Measurements from ENCODE around the gene TEX53.

TEX53 gene

GRCh38 chr9:114662081-114662989 lies 4.7 kb upstream of the TEX53 start:
- Histone ChIP-seq H4K8ac (ENCODE audit: low read depth, low read length) (no peak overlapping the region), H3K9ac (ENCODE audit: low read length) (no peak overlapping the region), H2AK5ac (ENCODE audit: low read length) (no peak overlapping the region), H3K36me3 (ENCODE audit: control insufficient read depth, insufficient read depth, low read length) (no peaks in the 10 kb centered on the region), H2BK15ac (replicated peaks; ENCODE audit: low read depth) (no peak overlapping the region), H3K27me3 (ENCODE audit: insufficient read depth, low read length, poor library complexity) (no peaks in the 10 kb centered on the region), H4K5ac (ENCODE audit: low read length) (no peak overlapping the region), H3K4me1 (ENCODE audit: control insufficient read depth, low read depth, low read length) (no peaks in the 10 kb centered on the region), H3K18ac (ENCODE audit: low read length) (no peak overlapping the region), H2BK120ac (ENCODE audit: low read depth, low read length) (no peak overlapping the region), H2BK5ac (ENCODE audit: low read length) (no peak overlapping the region), H3K79me1 (ENCODE audit: low read length) (no peaks in the 10 kb centered on the region), H3K79me2 (ENCODE audit: control insufficient read depth, insufficient read depth, low read length) (no peaks in the 10 kb centered on the region), H3K4ac (ENCODE audit: low read depth, low read length) (no peak overlapping the region), H3K4me3 (ENCODE audit: low read length) (no peak overlapping the region), H3K4me2 (ENCODE audit: low read length) (no peak overlapping the region), H3K23ac (ENCODE audit: low read length) (no peak overlapping the region), H3K27ac (ENCODE audit: low read depth, low read length) (no peak overlapping the region), H3K56ac (ENCODE audit: low read length) (peak overlapping the region; percentile 50)
- peak; percentile 63 for DNase-seq
- no CpG with 5 or more reads among the region's 10 CpGs for WGBS (ENCODE audit: extremely low coverage, insufficient coverage, low lambda C conversion rate)

DNA sequence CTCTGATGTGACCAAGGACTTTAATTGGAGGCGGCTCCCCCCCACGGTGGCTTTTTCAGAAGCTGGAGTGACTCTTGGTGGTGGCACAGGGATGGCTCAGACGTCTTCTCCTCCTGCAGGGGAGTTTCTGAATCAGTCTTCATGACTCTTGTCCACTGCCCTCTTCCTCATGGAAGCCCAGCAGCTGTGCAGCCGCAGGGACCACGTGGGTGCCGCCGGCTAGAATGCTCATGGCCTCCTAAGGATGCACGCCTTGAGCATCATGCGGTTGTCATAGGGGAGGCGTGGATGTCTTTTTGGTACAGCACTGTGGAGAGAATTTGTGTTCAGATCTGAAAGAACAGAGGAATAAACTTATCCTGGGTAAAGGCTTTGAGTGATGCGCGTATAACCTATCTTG lies 1.3 kb downstream of the TEX53 start:
- Histone ChIP-seq H3K79me1 (ENCODE audit: low read length) (no peaks in the 10 kb centered on the region), H2BK15ac (replicated peaks; ENCODE audit: low read depth) (no peak overlapping the region), H4K5ac (ENCODE audit: low read length) (no peak overlapping the region), H3K36me3 (ENCODE audit: control insufficient read depth, insufficient read depth, low read length) (no peaks in the 10 kb centered on the region), H3K4me3 (ENCODE audit: low read length) (no peak overlapping the region), H3K27me3 (ENCODE audit: insufficient read depth, low read length, poor library complexity) (no peaks in the 10 kb centered on the region), H2BK5ac (ENCODE audit: low read length) (no peak overlapping the region), H3K56ac (ENCODE audit: low read length) (no peak overlapping the region), H3K4me2 (ENCODE audit: low read length) (no peak overlapping the region), H3K27ac (ENCODE audit: low read depth, low read length) (no peak overlapping the region), H3K4ac (ENCODE audit: low read depth, low read length) (no peak overlapping the region), H3K23ac (ENCODE audit: low read length) (no peak overlapping the region), H3K18ac (ENCODE audit: low read length) (no peak overlapping the region), H4K8ac (ENCODE audit: low read depth, low read length) (no peak overlapping the region), H2BK120ac (ENCODE audit: low read depth, low read length) (no peak overlapping the region), H3K4me1 (ENCODE audit: control insufficient read depth, low read depth, low read length) (no peaks in the 10 kb centered on the region), H2AK5ac (ENCODE audit: low read length) (no peak overlapping the region), H3K79me2 (ENCODE audit: control insufficient read depth, insufficient read depth, low read length) (no peaks in the 10 kb centered on the region), H3K9ac (ENCODE audit: low read length) (no peak overlapping the region)
- no CpG with 5 or more reads among the region's 12 CpGs for WGBS (ENCODE audit: extremely low coverage, insufficient coverage, low lambda C conversion rate)
- DNase-seq = no peak

GRCh38 chr9:114655689-114656088 lies 1.9 kb downstream of the TEX53 start:
- no peak overlapping the region for H3K4me3 ChIP-seq (ENCODE audit: low read length)
- H3K27ac ChIP-seq (ENCODE audit: low read depth, low read length) = no peak overlapping the region
- no peaks in the 10 kb centered on the region for H3K4me1 ChIP-seq (ENCODE audit: control insufficient read depth, low read depth, low read length)
- H2AK5ac ChIP-seq (ENCODE audit: low read length) = no peak overlapping the region
- no peak overlapping the region for H4K8ac ChIP-seq (ENCODE audit: low read depth, low read length)
- no peak overlapping the region for H3K23ac ChIP-seq (ENCODE audit: low read length)
- WGBS (ENCODE audit: extremely low coverage, insufficient coverage, low lambda C conversion rate) = no CpG with 5 or more reads among the region's 8 CpGs
- H3K4me2 ChIP-seq (ENCODE audit: low read length) = no peak overlapping the region
- H4K5ac ChIP-seq (ENCODE audit: low read length) = no peak overlapping the region
- H3K79me2 ChIP-seq (ENCODE audit: control insufficient read depth, insufficient read depth, low read length) = no peaks in the 10 kb centered on the region
- H2BK15ac ChIP-seq (replicated peaks; ENCODE audit: low read depth) = no peak overlapping the region
- no peak overlapping the region for H3K9ac ChIP-seq (ENCODE audit: low read length)
- H3K27me3 ChIP-seq (ENCODE audit: insufficient read depth, low read length, poor library complexity) = no peaks in the 10 kb centered on the region
- no peak overlapping the region for H2BK120ac ChIP-seq (ENCODE audit: low read depth, low read length)
- no peak overlapping the region for H3K56ac ChIP-seq (ENCODE audit: low read length)
- no peaks in the 10 kb centered on the region for H3K79me1 ChIP-seq (ENCODE audit: low read length)
- H2BK5ac ChIP-seq (ENCODE audit: low read length) = no peak overlapping the region
- no peak for DNase-seq
- no peak overlapping the region for H3K4ac ChIP-seq (ENCODE audit: low read depth, low read length)
- no peak overlapping the region for H3K18ac ChIP-seq (ENCODE audit: low read length)
- H3K36me3 ChIP-seq (ENCODE audit: control insufficient read depth, insufficient read depth, low read length) = no peaks in the 10 kb centered on the region

- Histone ChIP-seq H2BK15ac (replicated peaks; ENCODE audit: low read depth) (no peak overlapping the region), H3K18ac (ENCODE audit: low read length) (no peak overlapping the region), H4K5ac (ENCODE audit: low read length) (no peak overlapping the region), H3K4me3 (ENCODE audit: low read length) (no peak overlapping the region), H4K8ac (ENCODE audit: low read depth, low read length) (no peak overlapping the region), H3K79me1 (ENCODE audit: low read length) (no peaks in the 10 kb centered on the region), H3K9ac (ENCODE audit: low read length) (peak overlapping the region; percentile 36), H3K4me2 (ENCODE audit: low read length) (no peak overlapping the region), H3K56ac (ENCODE audit: low read length) (peak overlapping the region; percentile 42), H3K27me3 (ENCODE audit: insufficient read depth, low read length, poor library complexity) (no peaks in the 10 kb centered on the region), H3K23ac (ENCODE audit: low read length) (no peak overlapping the region), H3K4ac (ENCODE audit: low read depth, low read length) (no peak overlapping the region), H3K4me1 (ENCODE audit: control insufficient read depth, low read depth, low read length) (no peaks in the 10 kb centered on the region), H3K36me3 (ENCODE audit: control insufficient read depth, insufficient read depth, low read length) (no peaks in the 10 kb centered on the region), H2BK120ac (ENCODE audit: low read depth, low read length) (no peak overlapping the region), H2AK5ac (ENCODE audit: low read length) (no peak overlapping the region), H2BK5ac (ENCODE audit: low read length) (no peak overlapping the region), H3K79me2 (ENCODE audit: control insufficient read depth, insufficient read depth, low read length) (no peaks in the 10 kb centered on the region), H3K27ac (ENCODE audit: low read depth, low read length) (no peak overlapping the region)
- no CpG with 5 or more reads among the region's 6 CpGs for WGBS (ENCODE audit: extremely low coverage, insufficient coverage, low lambda C conversion rate)
- DNase-seq = peak; percentile 85
Measured at GRCh38 chr9:114653556-114654159, 3.9 kb downstream of the TEX53 start.

DNA sequence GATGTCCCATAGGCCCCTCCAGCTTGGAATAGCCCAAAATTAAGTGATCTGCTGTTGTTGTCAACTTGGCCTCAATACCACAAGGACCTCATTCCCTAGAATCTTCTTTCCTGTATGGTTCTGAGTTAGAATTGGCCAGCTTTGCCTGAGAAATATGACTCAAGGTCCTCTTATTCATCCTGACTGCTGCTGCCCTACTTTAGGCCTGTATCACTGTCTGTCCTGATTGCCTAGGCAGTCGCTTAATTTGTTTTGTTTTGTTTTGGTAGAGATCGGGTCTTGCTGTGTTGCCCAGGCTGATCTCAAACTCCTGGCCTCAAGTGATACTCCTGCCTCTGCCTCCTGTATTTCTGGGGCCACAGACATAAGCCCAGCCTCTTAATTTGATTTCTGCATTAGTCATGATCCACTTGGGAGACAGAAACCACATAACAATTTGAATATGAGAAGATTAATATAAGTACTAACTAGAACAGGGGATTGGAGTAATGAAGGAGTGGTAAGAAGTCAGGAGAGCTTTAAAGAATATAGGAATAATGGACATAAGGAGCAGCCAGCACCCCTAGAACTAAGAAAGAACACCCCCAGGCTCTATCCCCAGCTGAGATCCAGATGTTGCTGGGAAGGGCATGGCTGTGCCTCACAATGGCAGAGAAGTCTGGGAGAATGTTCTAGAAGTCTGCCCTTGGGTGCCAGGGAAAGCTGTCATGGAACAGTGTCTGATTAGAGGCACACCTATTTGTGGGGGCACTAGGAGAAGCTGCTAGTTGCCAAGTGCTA lies 4.6 kb downstream of the TEX53 start:
- Histone ChIP-seq H3K4me2 (ENCODE audit: low read length) (no peak overlapping the region), H3K4me3 (ENCODE audit: low read length) (no peak overlapping the region), H3K27me3 (ENCODE audit: insufficient read depth, low read length, poor library complexity) (no peaks in the 10 kb centered on the region), H3K56ac (ENCODE audit: low read length) (peak overlapping the region; percentile 42), H4K8ac (ENCODE audit: low read depth, low read length) (no peak overlapping the region), H2BK5ac (ENCODE audit: low read length) (no peak overlapping the region), H3K79me1 (ENCODE audit: low read length) (no peaks in the 10 kb centered on the region), H3K18ac (ENCODE audit: low read length) (no peak overlapping the region), H3K23ac (ENCODE audit: low read length) (no peak overlapping the region), H4K5ac (ENCODE audit: low read length) (no peak overlapping the region), H3K9ac (ENCODE audit: low read length) (peak overlapping the region; percentile 36), H3K4ac (ENCODE audit: low read depth, low read length) (no peak overlapping the region), H3K4me1 (ENCODE audit: control insufficient read depth, low read depth, low read length) (no peaks in the 10 kb centered on the region), H2BK15ac (replicated peaks; ENCODE audit: low read depth) (no peak overlapping the region), H3K27ac (ENCODE audit: low read depth, low read length) (no peak overlapping the region), H2BK120ac (ENCODE audit: low read depth, low read length) (no peak overlapping the region), H2AK5ac (ENCODE audit: low read length) (no peak overlapping the region), H3K79me2 (ENCODE audit: control insufficient read depth, insufficient read depth, low read length) (no peaks in the 10 kb centered on the region), H3K36me3 (ENCODE audit: control insufficient read depth, insufficient read depth, low read length) (no peaks in the 10 kb centered on the region)
- no peak for DNase-seq
- no CpG with 5 or more reads among the region's 2 CpGs for WGBS (ENCODE audit: extremely low coverage, insufficient coverage, low lambda C conversion rate)

All from mesendoderm (in vitro differentiated cells).